IPS-NIHi7 (cell line): ENCODE data around the gene CHRDL2.

Source experiments
- DNase-seq: peaks from one replicate; pipeline ENCODE4 v3.0.0; 2012; ENCODE audit warnings: mixed read lengths; ENCODE audit errors: extremely low spot score

The CHRDL2 gene

DNA sequence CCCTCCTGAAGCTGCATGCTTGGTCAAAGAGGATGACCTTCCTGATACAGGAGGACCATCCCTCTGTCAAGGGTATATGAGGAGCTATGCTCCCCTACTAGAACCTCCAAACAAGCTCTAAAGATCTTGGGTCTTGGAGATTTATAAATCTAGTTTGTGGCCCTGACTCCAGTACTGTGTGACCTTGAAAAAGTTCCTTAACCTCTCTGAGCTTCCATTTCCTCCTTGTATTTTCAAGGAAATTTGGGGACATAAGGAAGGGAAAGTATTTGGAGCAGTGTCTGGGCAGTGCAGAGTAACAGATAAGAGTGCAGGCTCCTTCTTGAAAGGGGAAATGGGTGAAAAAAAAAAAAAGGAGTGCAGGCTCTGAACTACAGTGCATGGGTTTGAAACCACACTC is 45.9 kb downstream of the CHRDL2 start:
- DNase-seq = no peak

DNA sequence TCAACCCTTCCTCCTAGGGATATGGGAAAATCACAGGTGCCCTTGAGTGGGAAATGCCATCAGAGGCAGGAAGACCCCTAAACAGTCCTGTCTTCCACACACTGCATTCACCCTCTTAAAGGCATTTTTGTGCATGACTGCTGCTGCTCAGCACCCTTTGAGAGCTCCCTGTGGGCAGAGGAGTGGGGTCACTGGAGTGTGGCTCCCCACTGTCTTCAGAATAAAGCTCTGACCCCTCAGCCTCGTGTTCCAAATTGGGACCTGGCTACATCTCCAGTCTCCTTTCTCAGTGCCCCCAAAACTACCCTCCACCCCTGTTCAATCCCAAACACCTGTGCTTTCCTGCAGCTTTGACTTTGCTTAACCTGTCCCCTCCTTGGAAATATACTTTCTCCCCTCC is 46.6 kb downstream of the CHRDL2 start:
- no peak for DNase-seq

DNA sequence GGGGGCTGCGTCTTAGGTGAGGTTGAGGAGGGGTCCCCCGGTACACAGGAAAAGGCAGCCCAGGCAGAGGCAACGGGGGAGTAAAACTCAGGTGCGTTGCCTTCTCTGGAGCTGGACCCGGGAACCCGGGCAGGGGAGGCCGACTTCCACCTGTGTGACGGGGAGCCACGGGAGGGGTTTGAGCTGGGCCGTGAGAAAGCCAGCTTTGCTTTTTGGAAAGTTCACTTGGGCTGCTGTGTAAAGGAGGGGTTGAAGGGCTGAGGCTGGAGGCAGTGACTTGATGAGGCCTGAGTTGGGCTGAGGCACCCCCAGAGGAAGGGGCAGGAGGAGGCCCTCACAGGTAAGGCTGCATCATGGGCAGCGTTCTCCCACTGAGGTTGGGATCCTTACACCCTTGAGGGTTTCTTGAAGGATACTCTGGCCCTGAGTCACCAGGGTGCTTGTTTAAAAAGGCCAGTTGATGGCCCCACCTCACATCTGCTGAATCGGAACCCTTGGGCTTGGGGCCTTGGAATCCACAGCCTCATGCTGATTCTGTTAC is 47.2 kb downstream of the CHRDL2 start:
- DNase-seq = no peak

DNA sequence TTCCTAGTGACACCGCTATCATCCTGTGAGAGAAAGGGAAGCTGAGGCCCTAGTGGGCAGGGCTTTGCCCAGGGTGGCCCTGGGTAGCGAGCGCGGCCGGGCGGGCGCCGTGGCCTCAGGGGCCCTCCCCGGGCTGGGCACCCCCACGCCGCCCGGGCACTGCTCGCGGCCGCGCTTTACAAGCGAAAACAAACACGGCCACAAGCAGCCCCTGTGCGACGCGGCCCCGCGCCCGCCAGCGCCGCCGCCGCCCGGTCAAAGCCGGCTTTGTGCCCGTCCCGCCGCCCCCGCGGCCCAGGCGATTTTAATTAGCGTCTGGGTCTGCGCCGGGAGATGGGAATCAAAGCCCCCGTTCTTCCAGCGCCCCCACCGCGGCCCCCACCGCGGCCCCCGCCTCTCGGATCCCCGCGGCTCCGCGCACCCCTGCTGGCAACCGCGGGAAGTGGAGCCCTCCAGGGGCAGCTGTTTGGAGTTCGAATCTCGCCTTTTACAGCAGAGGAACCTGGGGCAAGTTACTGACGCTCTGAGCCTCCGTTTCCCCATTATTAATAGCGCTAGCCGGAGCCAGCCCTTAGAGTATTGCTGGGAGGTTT is 47.9 kb downstream of the CHRDL2 start:
- DNase-seq = peak; percentile 63

DNA sequence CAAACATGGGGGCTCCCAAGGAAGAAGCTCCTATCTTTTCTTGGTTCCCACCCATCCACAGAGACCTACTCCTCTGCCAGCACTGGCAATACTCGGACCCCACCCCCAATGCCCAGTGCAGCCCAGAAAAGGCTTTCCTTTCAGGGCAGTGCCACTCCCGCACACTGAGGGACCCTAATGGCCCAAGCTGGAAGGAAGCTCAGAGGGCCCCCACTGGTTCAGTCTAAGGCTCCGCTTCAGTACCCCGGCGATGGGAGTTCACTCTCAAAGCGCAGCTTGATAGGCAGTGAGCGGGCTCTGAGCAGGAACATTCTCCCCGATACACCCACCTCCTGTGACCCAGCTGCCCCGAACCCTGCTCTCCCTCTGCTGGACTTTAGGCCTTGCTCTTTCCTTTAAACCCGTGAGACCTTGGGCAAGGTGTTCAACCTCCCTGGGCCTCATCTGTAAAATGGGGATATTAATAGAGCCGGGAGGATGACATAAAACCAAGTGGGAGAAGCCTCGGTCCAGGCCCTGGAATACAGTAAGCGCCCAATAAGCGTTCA is 48.4 kb downstream of the CHRDL2 start:
- no peak for DNase-seq

DNA sequence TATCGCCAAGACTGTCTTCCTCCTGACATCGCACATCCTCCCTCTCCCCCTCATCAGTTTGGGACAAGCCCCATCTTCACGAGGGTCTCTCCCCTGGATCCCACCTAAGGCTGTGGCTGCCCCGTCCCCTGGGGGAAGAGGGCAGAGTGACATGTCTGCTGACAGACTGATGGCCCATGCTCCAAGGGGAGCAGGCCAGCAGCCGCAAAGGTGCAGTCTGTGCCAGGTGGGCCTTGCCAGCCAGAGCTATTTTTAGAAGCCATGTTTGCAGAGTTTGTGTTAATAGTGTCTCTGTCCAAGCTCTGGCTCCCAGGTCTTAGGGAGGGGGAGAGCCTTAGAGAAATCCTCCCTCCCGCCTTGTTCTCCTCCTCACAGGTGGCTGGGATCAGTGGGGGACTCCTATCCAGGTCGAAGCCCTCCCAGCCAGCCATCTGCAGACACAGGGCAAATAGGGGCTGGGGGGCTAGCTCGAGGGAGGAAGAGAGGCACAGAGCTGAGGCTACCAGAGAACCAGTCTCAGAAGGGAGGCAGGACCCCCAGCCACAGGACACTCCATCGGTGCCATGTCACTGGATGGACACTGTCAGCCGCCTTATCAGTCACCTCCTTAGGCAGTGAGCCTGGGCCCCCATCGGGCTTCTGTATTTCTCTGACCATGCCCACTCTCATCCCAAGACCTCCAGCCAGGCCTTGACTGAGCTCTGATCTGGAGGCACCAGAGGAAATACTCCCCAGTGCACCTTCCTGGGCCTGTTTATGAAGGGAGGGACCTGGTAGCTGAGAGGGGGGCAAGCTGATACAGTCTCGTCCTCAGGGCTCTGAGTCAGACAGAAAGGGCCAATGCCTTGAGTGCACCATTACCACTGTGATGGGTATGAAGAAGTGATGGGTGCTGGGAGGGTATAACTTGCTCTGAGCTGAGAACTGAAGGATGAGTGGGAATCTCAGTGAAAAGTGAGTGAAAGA is 49.3 kb downstream of the CHRDL2 start:
- DNase-seq = no peak

DNA sequence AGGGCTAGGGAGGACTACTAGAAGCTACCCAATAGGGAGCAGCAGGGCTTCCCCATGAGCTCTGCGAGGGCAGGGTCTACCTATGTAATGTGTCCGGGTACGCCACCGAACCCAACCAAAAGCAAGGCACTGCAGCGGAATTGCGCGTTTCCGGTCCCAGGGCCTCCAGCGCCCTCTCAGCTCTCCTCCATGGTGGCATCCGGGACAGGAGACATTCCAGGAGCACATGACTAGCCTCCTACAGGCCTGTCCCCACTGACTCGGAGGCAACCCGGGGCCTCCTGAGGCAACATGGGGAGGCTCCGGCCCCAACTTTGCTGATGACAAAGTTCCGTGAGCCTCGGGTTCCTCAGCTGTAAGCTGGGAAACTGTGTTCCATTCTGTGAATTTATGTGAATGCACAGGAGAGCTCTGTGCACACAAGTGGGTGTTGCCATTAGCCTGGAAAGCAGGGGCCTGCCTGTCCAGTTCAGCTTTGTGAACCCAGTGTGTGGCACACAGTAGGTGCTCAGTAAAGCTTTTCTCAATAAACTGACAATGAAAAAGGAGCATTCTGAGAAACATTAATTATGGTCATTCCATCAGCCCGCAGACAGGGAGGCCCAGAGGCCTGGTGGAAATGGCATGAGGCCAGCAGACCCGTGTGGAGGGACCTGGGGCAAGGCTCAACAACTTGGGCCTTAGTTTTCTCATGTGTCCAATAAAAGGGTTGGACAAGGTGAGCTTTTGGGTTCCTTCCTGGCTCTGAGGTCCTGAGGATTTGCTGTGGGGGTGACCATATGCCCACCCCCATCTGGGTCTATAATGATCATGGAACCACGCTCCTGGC is 50.3 kb downstream of the CHRDL2 start:
- DNase-seq = no peak

DNA sequence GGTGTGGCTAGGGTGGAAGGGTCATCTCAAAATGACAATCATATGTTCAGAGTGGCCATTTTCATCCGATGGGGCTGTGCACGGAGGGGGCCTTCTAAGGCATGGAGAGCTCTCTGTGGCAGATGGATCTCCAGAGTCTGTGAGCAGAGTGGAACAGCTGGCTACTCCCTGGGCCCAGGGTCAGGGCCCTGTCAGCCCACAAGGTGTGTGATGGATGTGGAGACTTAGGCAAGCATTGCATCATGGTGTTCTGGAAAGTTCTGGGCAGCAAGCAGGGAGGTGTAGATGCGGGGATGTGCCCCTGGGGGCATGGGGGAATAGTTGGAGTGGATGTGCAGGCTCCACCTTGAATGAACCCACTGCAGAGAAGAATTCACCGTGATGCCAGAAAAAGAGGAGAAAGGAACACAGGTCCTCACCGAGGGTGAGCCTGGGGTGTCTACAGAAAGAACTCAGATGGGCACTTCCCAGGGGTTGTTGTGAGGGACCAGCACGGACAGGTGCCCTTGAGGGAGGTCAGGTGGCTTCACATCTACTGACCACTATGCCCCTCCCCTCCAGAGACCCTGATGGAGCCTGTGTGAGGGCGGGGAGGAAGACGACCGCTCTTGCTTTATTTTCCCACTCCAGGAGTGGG is 51.1 kb downstream of the CHRDL2 start:
- no peak for DNase-seq

DNA sequence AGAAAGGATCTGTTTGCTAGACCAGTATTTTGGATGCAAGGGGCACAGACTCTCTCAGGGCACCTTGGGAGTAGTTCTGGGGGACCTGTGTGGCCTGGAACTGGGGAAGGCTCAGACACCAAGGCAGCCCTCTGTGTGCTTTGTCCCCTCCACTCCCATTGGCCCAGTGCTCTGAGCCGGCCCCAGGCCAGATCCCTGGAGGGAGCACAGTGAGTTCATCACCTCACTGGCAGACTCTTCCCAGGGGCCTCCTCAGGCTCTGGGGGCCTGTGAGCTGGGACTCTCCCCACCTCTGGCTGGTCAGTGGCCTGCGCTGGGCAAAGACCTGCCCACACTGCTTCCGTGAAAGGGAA is 51.7 kb downstream of the CHRDL2 start:
- no peak for DNase-seq

DNA sequence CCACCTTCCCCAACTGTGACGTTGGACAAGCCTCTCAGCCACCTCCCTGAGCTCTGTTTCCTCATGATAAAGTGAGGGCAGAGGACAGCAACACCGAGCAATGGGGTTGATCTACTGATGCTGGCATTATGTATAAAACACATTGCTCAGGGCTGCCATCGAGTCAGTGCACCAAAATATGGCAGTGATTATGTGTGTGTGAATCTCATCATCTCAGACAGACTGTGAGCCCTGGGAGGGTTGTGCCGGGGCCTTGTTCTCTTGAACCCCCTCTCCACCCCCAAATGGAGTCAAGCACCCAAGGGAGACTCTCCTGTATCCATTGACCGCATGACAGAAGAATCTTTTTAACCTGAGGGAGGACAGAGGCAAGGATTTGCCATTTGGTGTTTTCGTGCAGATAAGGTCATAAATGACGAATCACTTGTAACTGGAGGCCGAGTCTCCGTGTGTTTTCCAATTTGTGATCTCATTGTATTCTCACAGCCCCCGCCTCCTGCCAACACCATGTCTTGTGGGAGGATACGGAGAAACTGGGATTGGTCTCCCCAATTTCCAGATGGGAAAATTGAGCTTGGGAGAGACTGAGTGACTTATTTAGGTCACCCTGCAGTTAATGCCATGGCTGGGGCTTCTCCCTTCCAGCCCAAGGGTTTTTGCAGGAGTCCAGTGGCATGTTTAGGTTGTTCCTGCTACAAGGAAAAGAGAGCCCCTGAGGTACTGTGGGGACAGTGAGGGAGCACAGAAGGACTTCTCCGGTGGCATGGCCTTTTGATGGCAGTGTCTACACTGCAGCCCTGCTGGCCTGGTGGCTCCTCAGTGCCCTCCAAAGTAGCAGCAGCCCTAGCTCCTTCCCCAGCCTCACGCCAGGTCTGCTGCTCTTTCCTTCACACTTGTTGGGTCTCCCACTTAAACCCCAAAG is 52.4 kb downstream of the CHRDL2 start:
- DNase-seq = no peak

DNA sequence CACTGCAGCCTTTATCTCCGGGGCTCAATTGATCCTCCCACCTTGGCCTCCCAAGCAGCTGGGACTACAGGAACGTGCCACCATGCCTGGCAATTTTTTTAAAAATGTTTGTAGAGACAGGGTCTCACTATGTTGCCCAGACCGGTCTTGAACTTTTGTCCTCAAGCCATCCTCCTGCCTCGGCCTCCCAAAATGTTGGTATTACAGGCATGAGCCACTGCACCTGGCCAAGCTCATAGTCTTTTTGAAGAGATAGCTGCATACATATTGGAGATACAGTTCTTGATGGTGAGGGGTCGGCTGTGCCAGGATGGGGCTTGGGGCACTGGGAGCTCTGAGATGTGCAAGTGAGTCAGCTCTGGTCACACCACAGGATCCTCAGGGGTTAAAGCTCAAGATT is 53.2 kb downstream of the CHRDL2 start:
- no peak for DNase-seq

DNA sequence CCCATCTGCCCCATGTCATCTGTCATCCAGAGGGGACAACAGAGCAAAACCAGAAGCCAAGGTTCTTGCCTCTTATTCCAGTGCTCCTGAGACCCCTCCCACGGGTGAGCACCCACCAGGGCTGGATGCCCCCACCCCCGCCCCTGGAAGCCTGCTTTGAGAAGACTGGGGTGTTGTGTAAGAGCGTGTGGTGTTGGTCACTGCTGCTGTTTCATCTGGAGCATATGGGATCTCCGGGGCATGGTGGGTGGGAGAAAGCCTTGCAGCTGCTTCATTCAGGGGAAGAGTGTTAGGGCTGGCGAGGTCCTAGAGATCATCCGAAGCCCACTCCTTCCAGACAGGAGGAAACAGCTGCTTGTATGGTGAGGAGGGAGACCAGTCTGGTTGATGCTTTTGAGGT is 54.1 kb downstream of the CHRDL2 start:
- no peak for DNase-seq

DNA sequence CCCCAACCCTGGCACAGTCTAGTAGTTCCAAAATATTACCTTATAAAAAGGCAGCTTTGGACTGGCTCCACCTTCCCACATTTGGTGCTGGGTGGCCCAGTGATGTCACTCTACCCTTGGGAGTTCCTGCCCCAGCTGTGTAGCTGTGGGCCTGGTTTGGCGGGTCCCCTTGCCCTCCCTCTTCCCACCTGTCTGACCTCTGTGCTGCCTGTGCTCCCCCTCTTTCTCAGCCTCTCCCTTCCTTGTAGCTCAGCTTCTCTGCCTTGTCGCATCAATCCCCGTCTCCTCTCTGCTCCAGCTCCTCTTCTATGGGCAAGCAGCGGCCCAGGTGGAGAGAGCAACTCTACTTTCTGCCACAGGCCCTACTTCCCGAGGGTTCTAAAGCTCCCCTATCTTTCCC is 54.6 kb downstream of the CHRDL2 start:
- DNase-seq = no peak

DNA sequence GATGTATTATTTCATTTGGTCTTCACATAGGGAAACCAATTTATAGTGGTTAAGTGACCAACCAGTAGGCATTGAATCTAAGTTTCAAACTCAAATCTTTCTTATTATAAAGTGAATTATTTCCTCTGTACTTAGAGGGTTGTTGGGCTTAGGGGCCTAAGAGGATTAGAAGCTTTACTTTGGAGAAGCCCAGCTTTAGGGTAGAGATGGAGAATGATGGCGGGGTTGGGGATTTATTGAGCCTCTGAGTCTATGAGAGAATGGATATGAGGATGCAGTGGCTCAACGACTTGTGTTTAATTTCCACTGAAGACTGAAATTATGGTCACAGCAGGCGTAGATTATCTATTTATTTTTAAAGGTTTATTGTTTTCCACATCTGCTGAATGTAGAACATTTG is 55.5 kb downstream of the CHRDL2 start:
- no peak for DNase-seq

DNA sequence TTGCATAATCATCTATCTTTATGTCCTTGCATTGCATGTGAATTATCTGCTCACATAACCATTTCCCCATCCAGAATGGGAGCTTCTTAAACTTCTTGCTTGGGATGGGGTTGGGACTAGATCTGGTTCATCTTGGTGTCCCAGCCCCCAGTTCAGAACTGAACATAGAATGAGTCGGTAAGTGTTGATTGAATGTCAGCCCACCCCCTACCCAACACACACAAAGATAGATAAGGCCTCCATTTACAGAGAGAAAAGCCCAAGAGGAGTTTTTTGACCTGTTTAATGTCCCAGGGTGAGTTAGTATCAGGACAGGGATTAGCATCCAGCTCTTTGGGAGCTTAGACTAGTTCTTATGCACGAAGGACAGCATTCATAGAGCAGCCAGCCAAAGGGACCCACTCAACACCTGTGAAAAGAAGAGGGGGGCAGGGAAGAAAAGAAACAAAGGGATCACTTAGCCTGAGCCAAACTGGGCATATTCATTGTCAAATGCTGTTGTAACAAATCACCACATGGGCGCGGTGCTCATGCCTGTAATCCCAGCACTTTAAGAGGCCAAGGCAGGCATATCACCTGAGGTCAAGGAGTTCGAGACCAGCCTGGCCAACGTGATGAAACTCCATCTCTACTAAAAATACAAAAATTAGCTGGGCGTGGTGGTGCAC is 57.4 kb downstream of the CHRDL2 start:
- no peak for DNase-seq

DNA sequence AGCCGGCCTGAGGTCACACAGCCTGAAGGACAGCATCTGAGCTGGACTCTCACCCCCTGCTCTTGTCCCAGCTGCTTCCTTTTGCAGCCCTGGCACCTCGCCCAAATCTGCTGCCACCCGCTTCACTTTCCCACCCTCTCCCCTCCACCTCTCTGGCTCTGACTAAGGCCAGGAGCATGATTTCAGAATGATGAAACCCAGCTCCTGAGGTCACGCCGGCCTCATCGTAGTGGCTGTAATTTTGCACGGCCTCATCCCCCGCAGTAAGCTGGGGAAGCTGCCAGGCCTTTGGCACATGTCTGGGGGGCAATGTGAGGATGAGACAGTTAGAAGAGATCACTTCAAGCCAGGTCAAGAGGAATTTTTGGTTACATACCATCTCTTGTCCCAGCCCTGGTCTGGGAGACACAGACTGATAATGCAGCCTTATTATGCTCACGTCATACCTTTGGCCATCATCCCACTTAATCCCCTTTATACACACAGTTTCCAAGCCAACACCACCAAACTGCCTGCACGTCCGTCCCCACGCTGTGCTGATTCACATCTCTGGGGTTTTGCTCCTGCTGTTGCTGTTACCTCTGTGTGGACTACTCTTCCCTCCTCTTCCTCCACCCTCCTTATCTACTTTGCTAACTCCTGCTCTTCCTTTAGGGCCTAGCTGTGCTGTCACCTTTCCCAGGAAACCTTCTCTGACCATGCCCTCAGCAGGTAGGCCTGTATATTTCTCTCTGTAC is 58.1 kb downstream of the CHRDL2 start:
- no peak for DNase-seq

DNA sequence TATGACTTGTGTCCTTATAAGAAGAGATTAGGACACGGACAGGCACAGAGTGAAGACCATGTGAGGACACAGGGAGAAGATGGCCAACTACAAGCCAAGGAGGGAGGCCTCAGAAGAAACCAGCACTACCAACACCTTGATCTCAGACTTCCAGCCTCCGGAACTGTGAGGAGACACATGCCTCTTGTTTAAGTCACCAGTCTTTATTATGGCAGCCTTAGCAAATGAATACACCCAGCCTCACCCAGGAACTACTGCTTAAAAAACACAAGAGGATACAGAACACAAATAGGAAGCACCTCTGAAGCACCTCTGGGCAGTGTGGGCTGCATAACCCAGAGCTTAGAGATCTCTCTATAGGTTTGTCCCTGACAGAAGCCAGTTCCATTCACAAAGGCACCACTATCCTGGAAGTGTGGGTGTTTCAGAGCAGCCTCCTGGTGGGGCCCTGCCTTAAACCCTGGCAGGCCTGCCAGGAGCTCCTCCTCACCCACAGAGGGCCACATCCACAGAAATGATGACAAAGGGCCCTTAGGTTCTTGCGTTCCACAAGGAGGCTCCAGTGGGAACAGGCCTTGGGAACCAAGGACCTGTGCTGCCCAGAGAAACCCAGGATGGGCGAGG is 58.8 kb downstream of the CHRDL2 start:
- no peak for DNase-seq

DNA sequence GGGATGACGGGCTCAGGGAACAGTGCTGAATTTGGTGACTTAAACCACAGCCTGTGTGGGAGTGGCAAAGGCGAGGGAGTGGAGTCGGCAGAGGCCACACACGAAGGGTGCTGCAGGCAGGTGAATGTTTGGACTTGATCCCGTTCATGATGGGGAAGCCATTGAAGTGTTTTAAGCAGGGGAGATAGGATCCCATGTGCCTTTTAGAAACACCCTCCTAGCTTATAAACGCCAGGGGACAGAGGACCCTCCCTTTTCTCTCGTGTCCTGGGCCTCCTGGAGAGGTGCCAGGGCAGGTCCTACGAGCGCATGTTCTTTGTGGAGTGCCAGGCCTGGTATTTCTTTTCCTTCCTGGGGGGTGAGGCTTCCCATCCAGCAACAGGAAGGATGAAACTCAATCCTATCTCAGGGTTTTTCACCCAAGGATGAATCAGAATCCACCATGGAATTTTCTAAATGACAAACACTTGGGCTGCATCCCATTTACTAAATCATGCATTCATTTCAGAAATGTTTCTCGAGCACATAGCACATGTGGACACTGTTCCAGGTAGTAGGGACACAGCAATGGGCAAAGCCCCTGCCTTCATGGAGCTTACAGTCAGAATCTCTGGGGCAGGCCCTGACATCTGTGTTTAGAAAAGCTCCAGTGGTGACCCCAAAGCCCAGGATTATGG is 59.6 kb downstream of the CHRDL2 start:
- no peak for DNase-seq
